HG03460 (cell line): ENCODE measurements around the gene LRRC1.

ENCODE experiments used
- ATAC-seq: cut with Tn5 transposase; IDR thresholded peaks from one replicate; pipeline ENCODE4 v1.9.1; 2021; ENCODE audit not compliant: unreplicated experiment

The LRRC1 gene

GRCh38 chr6:53813801-53814200 is 19.0 kb downstream of the LRRC1 start:
- ATAC-seq: no peak

GRCh38 chr6:53814353-53814752 is 19.5 kb downstream of the LRRC1 start:
- ATAC-seq: no peak

DNA sequence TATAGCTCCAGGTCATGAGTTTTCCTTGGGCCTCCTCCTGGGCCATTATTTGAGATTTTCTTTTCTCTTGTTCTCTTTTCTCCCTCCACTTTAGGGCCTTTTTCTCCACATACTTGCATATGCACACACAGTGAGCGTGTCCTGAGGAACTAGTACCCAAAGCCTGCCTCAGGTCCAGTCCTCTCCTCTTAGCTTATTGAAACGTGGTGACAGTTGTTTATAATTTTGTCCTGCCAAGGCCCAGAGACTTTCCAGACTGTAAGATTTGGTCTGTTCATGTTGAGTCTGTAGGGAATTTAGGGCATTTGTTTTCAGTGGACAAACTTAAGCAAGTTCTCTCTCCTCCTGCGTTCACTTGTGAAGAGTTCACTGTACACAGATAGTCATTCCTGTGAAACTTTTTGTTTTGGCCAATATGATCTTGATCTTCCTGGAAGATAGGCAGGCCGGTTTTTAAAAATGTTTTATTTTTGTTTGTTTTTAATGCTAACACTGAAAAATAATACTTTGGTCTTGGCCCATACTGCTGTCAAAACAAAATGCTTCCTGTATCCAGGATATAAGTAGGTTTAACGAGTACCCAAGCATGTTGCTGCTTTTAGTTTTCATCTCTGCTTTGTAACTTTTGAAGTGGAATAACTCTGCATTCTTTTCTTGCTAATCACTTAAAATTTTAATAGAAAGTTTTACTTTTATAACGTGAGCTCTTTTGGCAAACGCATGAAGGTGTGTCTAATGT is 20.7 kb downstream of the LRRC1 start:
- ATAC-seq: no peak

- ATAC-seq: no peak
These were observed 24.2 kb downstream of the LRRC1 start for GRCh38 chr6:53818858-53819609.

DNA sequence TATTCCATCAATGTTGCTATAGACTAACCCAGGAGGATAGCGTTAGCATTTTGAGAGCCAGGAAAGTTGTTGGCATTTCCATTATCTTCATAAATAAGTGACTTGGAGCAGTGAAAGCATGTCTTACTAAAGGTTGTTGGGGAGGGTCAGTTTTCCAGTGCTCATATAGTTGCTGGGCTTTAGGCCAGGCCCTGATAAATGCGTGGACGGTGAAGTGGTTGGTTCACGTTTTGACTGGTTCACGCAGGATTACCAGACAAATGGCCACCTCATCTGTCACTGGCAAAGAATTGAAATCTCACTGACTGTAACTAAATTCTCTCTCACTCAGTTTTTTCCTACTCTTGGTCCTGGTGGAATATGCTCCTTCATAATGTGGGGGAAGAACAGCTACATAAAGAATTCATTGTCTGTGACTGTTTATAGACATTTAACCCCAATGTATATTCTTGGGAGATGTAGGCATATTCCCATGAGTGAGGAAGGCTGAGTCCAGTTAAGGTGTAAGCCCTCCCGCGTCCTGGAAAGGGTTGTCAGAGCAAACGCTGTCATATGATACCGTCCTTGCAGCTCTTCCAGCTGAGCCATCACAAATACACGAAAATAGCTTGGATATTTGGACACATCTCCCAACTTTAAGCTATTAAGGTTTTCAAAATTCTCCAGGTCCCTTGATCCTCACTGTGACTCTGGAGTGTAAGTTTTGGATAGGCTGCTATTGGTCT is 27.8 kb downstream of the LRRC1 start:
- ATAC-seq: no peak

- no peak for ATAC-seq
These were observed 29.9 kb downstream of the LRRC1 start for GRCh38 chr6:53824714-53825113.

DNA sequence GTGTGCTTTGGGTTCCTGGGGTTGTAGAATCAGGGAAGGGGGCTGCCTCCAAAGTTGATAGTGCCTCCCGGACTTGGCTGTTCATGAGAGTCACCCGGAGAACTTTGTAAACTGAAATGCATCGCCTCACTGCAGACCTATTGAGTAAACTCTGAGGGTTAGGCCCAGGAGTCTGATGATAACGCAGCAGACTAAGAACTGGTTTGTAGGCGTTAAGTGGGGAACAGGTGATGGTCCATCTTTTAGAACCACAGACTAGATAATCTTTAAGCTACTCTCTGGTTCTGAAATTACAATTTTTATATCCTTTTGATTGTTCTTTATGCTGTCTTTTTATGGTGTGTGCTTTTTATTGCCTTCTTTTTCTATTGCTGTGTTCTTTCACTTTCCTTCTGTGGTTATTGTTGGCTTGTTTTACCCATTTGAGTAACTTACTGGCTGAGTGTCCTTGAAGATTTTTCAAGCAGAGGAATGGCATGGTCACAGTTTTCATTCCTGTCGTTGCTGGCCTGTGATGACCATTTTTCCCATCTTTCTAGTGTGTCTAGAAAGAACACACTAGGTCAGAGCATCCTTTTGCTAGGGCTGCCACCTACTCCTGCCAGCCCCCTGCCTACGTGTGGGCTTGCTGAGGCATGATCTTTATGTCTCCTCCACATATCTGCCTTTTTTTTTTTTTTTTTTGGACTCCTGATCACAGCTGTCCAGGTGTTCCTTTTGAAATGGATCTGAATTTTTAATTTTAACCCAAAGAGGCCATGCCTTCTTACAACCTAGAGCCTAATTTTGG is 30.9 kb downstream of the LRRC1 start:
- no peak for ATAC-seq

DNA sequence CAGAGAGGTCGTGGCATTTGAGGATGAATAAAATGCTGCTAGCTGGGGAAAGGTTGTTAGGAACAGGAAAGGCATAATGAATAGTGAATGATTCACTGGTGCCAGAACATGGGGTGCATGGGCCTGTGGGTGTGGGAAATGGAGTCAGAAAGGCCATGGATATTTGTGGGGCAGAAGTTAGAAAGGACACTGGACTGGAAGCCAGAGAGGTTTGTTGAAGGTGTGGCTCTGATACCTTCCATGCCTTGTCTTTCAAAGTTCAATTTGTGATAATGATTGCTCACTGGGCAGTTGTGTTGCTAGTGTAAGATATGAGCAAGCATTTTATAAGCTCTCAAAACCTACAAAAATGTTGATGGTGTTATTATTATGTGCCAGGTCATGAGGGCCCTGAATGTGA is 32.7 kb downstream of the LRRC1 start:
- no peak for ATAC-seq

DNA sequence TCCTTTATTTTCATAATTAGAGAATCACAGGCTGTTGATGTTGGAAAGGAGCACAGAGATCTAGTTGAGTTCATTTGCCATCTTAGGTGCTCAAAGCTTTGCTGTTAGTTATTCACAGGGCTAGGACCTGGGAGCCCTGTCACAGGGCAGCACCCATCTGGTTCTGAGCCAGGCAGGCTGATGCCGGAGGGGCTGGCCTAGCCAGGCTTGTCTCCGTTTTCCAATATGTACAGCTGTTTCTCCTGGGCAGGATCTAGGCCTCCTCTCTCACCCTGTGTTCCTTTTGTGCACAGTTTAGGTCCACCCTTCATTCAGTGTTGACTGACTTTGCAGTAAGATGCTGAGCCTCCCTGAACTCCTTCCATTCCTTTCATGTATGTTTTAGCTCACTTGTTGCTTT is 33.4 kb downstream of the LRRC1 start:
- no peak for ATAC-seq

DNA sequence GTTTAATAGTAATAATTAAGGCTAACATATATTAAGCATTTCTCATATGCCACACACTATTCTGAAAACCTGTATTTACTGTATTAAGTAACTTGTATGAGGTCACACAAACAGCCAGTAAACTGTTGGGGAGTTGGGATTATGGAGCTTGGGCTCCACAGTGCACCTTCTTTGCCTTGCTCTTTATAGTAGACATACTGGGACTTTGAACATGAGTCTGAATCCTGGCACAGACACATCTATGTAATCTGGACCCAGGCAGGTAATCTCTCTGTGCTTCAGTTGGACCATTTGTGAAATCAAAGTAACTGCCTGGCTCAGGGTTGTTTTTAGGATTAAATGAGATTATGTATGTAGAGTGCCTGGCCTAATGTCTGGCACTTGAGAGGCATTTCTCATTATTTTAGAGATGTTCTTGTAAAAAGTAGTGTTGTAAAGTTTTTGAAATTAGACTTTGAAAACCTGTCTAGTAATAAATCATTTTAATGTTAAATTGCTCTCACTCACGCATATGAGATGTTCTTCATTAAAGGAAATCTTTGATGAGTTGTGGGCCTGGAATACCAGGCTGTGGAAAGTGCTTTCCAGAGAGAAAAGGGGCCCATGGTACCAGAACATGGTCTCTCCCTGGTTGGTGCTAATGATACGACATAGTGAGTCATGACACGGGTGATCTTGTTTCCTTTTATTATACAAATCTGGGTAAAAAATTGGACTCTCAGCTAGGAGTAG is 34.3 kb downstream of the LRRC1 start:
- ATAC-seq: no peak

- no peak for ATAC-seq
These were observed 35.0 kb downstream of the LRRC1 start for GRCh38 chr6:53829698-53830221.

GRCh38 chr6:53830366-53830765 is 35.6 kb downstream of the LRRC1 start:
- no peak for ATAC-seq

DNA sequence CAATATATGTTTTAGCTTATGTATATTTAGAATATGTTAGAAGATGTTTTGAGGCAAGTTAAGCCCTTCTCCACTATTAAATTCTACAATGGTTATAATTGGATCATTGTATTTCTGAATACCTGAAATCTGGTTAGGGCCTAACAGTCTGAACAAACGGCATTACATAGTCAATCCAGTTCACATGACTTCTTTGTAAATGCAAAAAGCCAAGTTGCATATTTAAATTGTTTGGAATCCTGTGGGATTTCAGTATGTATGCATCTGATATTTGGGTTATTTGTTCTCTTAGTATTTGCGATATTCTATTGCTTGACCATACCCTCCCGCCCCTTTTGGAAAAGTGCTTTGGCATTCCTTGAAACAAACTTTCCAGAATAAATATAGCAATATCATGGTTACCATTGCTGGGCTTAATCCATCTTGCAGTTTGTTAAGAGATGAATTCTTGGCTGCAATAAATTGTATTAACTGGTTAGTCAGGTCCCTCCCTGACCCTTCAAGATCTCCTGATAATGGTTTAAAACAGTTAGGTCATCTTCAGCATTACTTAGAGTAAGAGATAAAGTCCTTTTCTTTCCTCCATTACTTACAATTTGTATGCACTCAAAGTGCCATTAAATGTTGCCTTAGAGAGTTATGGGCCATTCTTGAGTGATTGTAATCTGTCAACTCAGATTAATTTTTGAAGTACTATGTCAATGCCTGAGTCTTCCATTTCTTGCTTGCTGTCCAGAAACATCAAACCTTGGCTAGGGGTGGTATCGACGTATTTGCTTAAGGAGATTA is 36.5 kb downstream of the LRRC1 start:
- no peak for ATAC-seq

DNA sequence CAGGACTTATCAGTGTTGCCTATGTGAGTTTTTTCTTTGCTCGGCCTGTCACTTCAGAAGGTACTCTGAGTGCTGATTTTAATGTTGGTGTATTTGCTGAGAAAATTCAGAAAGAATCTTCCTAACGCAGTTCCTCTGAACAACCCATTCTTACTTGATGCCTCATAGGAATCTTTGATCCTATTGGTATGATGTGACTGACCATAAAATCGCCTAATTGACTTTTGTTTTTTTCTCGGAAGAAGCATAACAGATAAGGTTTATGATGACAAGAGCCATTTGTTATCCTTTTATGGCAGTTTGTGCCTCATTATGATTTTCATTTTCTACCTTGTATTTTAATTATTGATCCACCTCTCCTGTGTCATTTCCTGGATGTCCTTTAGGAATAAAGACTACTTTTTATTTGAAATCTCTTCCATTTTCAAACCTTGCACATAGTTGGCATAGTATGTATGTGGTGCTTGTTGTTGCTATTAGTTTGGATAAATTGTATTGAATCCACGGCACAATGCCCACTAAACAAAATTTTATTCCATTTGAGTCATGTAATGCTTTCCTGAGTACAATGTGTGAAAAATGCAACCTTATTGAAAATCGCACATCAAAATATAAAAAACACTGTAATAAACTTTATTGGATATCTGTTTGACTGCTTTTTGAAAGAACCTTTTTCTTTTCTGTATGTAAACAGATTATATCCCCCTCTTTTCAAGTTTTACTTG is 37.3 kb downstream of the LRRC1 start:
- ATAC-seq: no peak

GRCh38 chr6:53833155-53833554 is 38.4 kb downstream of the LRRC1 start:
- ATAC-seq: no peak

DNA sequence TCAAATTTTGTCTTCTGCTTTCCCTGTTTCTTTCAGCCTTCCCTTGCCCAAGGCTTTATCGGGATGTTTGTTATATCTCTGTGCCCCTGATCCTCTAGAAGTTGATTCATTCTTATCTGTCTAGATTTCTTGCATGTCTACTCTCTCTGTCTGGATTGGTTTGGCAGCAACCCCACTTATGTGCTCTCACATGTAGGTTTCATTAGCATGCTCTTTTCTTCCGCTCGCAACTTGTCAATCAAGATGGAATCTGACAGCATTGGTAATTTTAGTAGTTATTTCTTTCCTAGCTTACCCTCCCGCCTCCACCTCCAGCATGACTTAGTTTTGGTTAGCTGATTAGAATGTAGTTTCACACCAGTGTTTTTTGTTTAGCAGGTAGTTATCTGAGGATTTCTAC is 39.3 kb downstream of the LRRC1 start:
- ATAC-seq: no peak

GRCh38 chr6:53837865-53838769 is 43.3 kb downstream of the LRRC1 start:
- ATAC-seq: no peak

- ATAC-seq: no peak
These were observed 45.2 kb downstream of the LRRC1 start for GRCh38 chr6:53840027-53840426.
